Measurements from ENCODE around the gene DDIT3. TPM values are rescaled to one million over a fixed set of nuclear protein-coding genes. Genes with fewer than 3 reads are reported as not detected.

DDIT3 gene
- polyA plus RNA-seq, 1 donor from 2014 or later, result 24.0 TPM

DNA sequence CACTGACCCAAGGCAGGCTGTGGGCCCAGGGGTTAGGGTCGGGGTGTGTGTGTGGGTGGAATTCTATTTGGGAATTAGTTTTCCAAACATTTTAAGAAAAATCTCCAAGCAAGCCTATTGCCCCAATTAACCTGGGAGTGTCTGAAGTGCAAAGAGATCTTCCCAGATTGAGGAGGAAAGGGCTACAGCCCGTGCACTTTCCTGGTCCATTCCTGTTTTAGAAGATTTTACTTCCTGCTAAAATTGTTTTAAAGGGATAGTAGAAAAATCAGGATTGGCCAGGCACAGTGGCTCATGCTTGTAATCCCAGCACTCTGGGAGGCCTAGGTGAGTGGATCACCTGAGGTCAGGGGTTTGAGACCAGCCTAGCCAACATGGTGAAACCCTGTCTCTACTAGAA is 21.4 kb upstream of the DDIT3 start:
- H3F3A ChIP-seq (ENCODE audit: insufficient read depth, low read length, poor library complexity, severe bottlenecking), result no peaks in the 10 kb centered on the region
- no peak overlapping the region for H3K4me2 ChIP-seq (ENCODE audit: low read length)
- no peaks in the 10 kb centered on the region for H3K36me3 ChIP-seq (ENCODE audit: insufficient read depth, low read length)
- no peak overlapping the region for H2AFZ ChIP-seq (ENCODE audit: low read depth, low read length)
- H3K9ac ChIP-seq (ENCODE audit: low read length), result no peak overlapping the region
- no peaks in the 10 kb centered on the region for H3K9me2 ChIP-seq (ENCODE audit: insufficient read depth, low read length)
- TF ChIP-seq TAF1 (IDR thresholded peaks at IDR 0.05; ENCODE audit: low read depth) (no peak), EZH2 (IDR thresholded peaks at IDR 0.05; ENCODE audit: borderline replicate concordance, insufficient read depth, low read length, poor library complexity, severe bottlenecking) (no peak), EP300 (conservative IDR thresholded peaks at IDR 0.05; ENCODE audit: poor library complexity, severe bottlenecking) (no peak), SMC3 (conservative IDR thresholded peaks at IDR 0.05; ENCODE audit: poor library complexity) (no peak), REST (IDR thresholded peaks at IDR 0.05; ENCODE audit: borderline replicate concordance) (no peak)
- TF ChIP-seq, protein P1, sequence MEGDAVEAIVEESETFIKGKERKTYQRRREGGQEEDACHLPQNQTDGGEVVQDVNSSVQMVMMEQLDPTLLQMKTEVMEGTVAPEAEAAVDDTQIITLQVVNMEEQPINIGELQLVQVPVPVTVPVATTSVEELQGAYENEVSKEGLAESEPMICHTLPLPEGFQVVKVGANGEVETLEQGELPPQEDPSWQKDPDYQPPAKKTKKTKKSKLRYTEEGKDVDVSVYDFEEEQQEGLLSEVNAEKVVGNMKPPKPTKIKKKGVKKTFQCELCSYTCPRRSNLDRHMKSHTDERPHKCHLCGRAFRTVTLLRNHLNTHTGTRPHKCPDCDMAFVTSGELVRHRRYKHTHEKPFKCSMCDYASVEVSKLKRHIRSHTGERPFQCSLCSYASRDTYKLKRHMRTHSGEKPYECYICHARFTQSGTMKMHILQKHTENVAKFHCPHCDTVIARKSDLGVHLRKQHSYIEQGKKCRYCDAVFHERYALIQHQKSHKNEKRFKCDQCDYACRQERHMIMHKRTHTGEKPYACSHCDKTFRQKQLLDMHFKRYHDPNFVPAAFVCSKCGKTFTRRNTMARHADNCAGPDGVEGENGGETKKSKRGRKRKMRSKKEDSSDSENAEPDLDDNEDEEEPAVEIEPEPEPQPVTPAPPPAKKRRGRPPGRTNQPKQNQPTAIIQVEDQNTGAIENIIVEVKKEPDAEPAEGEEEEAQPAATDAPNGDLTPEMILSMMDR (IDR thresholded peaks at IDR 0.05; ENCODE audit: poor library complexity, severe bottlenecking), result no peak
- H3K4me3 ChIP-seq (ENCODE audit: low read length), result no peak overlapping the region
- no peaks in the 10 kb centered on the region for H3K27me3 ChIP-seq (ENCODE audit: insufficient read depth, low read depth, low read length)
- peaks cover 27% of the 10 kb centered on the region for H3K79me2 ChIP-seq (replicated peaks; ENCODE audit: insufficient read depth, low read length)
- no peak overlapping the region for H3K27ac ChIP-seq (ENCODE audit: low read length)
- H3K9me3 ChIP-seq (ENCODE audit: low read length), result no peaks in the 10 kb centered on the region
- no peaks in the 10 kb centered on the region for H4K20me1 ChIP-seq (ENCODE audit: insufficient read depth)

DNA sequence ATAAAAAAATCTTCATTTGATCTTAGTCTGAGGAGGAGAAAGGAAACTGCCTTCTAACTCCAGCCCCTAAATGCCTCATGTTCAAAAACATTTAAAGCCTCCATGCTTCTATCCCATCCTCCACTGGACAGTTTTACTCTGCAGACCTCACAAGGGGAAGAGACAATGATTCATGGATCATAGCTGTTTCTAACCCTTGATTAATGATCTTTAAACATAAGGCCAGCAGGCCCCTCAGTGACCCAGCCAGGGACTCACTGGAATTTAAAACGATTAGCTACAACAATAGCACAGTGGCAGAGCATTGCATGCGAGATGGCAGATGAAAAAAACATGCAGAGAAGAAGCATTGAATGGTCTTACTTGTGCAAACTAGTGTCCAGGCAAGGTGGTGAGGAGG is 20.7 kb upstream of the DDIT3 start:
- no peak overlapping the region for H3K27ac ChIP-seq (ENCODE audit: low read length)
- peaks cover 20% of the 10 kb centered on the region for H3K79me2 ChIP-seq (replicated peaks; ENCODE audit: insufficient read depth, low read length)
- H4K20me1 ChIP-seq (ENCODE audit: insufficient read depth), result no peaks in the 10 kb centered on the region
- TF ChIP-seq, protein P1 (IDR thresholded peaks at IDR 0.05; ENCODE audit: poor library complexity, severe bottlenecking), result no peak
- TF ChIP-seq MXI1 (conservative IDR thresholded peaks at IDR 0.05; ENCODE audit: poor library complexity, severe bottlenecking), result no peak
- TF ChIP-seq TAF1 (IDR thresholded peaks at IDR 0.05; ENCODE audit: low read depth), result no peak
- no peak for TF ChIP-seq EP300 (conservative IDR thresholded peaks at IDR 0.05; ENCODE audit: poor library complexity, severe bottlenecking)
- no peak for TF ChIP-seq EZH2 (IDR thresholded peaks at IDR 0.05; ENCODE audit: borderline replicate concordance, insufficient read depth, low read length, poor library complexity, severe bottlenecking)
- no peak for TF ChIP-seq RAD21 (conservative IDR thresholded peaks at IDR 0.05)
- no peak for TF ChIP-seq REST (IDR thresholded peaks at IDR 0.05; ENCODE audit: borderline replicate concordance)
- no peak for TF ChIP-seq SMC3 (conservative IDR thresholded peaks at IDR 0.05; ENCODE audit: poor library complexity)
- TF ChIP-seq POLR2AphosphoS5 (IDR thresholded peaks at IDR 0.05), result no peak
- no peaks in the 10 kb centered on the region for H3F3A ChIP-seq (ENCODE audit: insufficient read depth, low read length, poor library complexity, severe bottlenecking)
- H3K9me3 ChIP-seq (ENCODE audit: low read length), result no peaks in the 10 kb centered on the region
- no peak overlapping the region for H3K4me2 ChIP-seq (ENCODE audit: low read length)
- H2AFZ ChIP-seq (ENCODE audit: low read depth, low read length), result no peak overlapping the region
- no peaks in the 10 kb centered on the region for H3K27me3 ChIP-seq (ENCODE audit: insufficient read depth, low read depth, low read length)
- H3K36me3 ChIP-seq (ENCODE audit: insufficient read depth, low read length), result no peaks in the 10 kb centered on the region
- H3K4me3 ChIP-seq (ENCODE audit: low read length), result no peak overlapping the region
- no peaks in the 10 kb centered on the region for H3K9me2 ChIP-seq (ENCODE audit: insufficient read depth, low read length)
- no peak overlapping the region for H3K9ac ChIP-seq (ENCODE audit: low read length)
